HT1080 (cell line): Measurements from ENCODE around the gene RNLS. TPM values are rescaled to one million over a fixed set of nuclear protein-coding genes. Genes with fewer than 3 reads are reported as not detected.

Experiments
- DNase-seq: peaks from one replicate; pipeline ENCODE4 v3.0.0-alpha.2; 2015; ENCODE audit warnings: low read depth
- total RNA-seq: library from RNA; depleted of rRNA; stranded (reverse); fragments of >200 nt; shearing (Covaris generic); gene quantifications from 2 replicates; pipeline ENCODE4 v1.2.3, GENCODE V29; 2014

RNLS gene
- total RNA-seq, 1 experiment from 2014 or later = 0.21 TPM

DNA sequence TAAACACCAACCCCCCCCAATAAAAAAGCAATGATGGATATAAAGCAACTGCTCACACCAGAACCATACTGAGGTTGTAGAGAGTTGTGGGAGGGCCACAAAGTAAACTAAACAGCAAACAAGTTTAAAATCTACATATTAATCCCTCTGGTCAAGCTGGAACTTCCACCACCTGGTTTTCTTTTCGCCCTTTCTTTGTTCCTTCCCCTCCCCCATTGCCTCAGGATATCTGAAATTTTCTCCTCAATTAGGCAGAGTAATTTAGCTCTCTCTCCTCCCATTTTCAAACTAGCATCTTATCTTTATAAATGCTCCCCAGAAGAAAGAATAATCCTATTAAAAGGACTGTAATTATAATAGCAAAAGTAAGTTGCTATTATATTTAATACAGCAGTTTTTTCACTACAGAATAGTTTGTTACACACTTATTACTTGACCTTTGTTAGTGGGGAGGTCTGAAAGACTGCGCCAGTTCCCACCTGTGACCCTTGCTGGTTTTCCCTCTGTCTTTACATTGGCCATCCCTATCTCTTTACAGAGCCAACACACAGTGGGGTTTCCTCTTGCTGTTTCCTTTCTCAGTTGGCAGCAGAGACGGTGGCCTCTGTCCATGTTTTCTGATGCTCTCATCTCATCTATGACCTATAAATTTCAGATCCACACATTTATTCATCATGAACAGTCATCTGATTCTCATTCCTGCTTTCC, 235.4 kb downstream of the RNLS start:
- DNase-seq = no peak

DNA sequence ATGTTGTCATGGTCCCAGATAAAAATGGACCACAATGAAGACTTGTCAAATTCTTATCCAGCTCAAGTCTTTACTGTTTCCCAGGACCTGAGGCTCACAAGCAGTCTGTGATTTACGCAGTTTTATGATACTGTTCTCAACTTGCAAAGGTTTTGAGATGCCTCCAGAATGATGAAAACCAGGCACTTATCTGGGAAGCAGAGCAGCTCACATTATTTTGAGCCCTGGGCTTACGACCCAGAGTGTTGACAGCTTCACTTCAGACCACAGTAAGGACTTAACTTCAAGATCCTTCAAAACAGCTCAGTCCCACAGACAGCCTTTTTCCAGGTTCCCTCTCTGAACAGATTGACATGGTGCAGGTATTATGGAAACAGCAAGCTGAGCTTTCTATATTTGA, 236.1 kb downstream of the RNLS start:
- DNase-seq = no peak

DNA sequence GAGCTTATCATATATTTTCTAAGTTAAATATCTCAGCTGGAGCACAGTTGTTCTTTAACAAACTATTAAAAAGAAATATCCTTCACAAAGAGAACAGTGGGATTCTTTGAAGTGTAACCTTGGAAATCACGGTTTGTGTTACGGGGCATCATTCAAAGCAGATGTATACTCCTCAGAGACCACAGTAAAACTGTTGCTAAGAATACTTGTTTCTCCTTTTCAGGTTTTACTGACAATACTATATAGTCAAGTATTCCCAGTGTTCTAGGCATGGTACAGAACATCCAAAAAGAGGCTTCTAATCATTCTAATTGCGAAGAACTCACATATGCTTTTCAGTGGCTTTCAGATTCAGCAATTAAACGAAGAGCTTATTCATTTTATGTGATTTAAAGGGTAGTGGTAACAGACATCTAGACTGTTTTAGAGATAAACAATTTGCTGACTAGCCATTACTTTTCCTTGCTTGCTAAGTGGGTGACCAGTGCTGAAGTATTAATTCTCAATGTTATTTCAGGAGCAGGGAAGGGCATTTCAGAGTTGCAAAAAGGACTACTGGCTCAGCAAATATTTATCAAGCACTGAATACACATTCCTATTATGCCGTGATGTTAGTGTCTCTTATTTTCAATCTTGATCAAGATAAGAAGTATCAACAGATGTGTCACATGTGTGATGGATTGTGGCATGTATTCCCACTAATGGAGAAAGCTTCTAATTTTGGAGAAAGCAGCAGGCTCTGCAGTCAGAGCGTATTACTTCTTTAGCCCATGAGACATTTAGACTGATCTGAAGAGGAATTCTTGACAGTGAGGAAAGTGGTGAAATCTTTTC, 236.8 kb downstream of the RNLS start:
- no peak for DNase-seq

DNA sequence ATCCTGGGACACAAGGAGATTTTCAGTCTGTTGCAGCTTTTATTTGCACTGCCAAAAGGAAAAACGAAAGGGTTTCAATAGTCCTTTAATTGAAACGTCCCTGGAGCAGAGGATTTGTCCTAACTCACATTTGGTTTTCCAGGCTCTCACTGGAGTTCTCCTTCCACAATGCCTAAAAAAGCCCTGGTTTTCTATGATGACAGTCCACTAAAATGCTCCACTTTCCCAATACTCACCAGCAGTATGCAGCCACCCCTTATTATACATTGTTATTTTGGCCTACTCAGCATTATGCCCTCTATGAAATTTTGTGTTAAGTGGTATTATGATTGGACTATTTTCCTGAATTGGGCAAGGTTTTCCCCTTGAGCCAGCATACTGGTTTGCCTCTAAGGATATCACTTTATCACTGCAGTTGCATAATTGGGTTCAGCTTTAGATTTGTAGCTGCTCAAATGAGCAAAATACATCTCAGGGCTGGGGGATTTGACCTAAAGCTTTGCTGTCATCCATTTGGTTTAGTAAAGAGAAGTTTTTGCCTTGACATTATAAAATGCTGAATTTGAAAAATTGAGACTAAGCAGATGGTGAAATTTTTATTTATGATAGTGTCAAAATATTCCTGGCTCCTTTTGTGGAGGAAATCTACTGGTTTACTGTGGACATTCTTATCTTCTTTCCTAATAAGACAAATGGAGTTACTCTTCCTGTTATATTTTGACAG, 239.2 kb downstream of the RNLS start:
- DNase-seq = no peak

DNA sequence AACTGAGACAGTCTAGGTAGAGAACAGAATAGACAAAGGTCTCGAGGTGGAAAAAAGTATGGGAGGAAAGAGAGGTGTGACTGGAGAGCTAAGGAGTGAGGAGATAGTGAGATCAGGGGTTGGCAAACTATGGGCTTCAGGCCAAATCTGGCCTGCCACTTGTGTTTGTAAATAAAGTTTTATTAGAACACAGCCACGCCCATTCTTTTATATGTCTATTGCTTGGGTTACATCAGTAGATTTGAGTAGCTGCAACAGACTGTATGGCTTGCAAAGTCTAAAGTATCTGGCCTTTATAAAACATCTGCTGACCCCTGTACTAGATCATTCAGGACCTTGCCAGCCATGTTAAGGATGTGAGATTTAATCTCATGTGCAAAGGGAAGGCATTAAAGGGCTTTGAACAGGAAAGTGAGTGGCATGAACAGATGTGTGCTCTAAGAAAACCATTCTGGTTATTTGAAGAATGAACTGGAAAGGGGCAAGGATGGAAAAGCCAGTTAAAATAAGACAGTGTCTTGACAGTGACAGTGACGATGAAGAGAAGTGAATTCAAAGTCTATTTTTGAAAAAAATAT, 240.3 kb downstream of the RNLS start:
- DNase-seq = no peak

DNA sequence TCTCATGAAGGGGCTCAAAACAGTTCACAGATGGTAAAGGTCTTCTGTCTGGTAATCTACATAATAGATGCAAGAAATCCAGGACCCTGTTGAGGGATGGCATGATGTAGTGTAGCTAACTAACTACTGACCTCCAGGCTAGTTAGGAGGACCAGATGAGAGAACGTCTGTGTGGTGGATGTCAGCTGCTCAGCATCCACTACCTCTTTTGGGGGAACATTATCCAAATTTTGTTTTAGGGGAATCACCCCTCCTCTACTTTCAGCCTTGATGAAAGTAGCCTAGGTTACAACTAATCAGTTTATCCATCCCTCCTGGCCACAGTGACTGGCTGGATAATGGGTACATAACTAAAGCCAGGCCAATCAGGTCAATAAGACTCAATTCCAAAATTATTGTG, 246.0 kb downstream of the RNLS start:
- no peak for DNase-seq

DNA sequence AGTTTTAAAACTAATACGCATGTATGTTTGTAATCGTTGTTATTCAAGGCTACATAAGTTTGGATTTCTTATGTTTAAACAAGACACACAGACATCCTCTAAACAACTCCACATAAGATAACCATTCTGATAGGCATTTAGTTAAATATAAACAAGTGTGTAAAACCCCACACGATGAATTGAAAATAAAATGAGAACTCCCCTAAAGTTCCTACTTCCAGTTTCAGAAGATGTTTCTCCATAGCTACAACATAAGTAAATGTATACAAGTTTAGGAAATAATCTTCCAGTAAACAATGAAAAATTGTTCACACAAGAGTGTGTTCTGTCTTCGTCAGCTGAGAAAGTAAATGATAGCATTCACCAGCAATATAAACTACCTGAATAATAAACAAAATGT, 246.8 kb downstream of the RNLS start:
- no peak for DNase-seq

DNA sequence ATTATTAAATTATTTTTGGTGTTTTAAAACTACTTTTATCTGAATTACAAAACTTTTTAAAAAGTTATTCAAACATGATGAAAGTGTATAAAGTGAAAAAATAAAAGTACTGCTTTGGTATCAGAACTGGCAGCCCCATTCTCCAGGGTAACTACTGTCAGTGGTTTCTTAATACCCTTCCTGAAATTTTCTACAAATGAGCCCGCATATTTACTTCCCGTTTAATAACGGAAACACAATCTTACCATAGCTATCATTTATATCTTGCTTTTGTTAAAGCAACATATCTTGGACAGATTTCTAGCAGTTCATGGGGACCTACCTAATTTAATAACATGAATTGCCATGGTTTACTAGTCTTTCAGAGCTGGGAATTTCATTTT, 249.9 kb downstream of the RNLS start:
- DNase-seq = no peak

DNA sequence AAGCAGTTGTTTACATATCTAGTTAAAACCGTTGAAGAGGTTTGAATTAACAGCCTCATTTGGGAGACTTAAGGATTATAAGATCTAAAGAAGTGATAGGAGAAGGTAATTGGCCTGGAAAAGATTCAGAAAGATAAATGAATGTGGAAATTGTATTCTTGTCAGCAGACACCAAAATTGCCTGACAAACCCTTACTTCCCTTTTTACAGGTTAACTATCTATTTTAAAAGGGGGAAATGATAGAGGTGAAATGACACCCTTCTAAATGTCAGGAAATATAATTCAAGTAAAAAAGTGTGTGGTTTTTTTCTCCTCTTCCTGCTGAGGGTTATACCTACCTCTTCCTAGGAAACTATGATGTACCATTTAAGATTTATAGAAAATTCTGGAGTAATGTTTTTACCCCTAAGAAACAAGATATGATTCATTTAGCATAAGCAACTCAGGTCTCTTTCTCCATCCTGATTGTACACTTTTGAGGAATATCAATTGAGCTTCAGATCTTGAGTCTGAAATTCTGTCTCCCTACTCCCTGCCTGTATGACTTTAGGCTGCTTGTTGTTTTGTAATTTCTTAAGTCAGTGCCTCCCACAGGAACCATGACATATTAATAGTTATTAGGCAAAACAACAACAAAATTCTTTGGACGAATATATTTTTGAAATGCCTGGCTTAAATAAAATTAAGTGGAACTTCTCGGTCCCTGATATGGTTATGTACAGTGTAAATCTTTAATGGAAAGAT, 250.4 kb downstream of the RNLS start:
- DNase-seq = no peak

DNA sequence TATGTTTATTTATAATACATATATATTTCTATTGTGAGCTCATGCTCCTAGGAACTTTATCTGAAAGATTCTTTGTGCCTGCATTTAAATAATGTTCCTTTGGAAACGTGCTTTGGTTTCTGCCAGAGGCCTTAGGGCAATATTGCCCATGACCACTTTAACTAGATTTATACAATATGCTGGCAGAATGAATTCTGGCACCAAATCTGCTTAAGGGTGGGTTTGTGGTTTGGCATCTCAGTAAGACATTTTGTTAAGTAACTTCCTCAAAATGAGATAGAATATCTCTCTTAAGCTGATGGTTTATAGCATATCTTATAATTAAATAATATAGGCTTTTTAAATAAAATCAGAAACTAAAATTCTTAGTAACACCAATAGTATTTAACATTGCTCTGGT, 252.9 kb downstream of the RNLS start:
- no peak for DNase-seq

DNA sequence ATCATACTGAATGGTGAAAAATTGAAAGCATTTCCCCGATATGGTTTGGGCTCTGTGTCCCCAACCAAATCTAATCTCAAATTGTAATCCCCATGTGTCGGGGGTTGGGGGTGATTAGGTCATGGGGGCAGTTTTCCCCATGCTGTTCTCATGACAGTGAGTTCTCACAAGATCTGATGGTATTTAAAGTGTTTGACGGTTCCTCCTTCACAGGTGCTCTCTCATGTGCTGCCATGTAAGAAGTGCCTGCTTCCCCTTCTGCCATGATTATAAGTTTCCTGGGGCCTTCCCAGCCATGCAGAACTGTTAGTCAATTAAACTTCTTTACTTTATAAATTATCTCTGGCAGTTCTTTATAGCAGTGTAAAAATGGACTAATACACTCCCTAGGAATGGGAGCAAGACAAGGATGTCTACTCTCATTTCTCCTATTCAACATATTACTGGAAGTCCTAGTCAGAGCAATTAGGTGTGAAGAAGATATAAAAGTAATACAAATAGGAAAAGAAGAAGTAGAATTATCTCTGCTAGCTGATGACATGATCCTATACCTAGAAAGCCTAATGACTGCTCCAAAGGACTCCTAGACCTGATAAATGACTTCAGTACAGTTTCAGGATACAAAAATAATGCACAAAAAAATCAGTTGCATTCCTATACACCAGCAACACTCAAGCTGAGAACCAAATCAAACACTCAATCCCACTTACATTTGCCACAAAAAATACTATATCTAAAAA, 260.6 kb downstream of the RNLS start:
- no peak for DNase-seq

DNA sequence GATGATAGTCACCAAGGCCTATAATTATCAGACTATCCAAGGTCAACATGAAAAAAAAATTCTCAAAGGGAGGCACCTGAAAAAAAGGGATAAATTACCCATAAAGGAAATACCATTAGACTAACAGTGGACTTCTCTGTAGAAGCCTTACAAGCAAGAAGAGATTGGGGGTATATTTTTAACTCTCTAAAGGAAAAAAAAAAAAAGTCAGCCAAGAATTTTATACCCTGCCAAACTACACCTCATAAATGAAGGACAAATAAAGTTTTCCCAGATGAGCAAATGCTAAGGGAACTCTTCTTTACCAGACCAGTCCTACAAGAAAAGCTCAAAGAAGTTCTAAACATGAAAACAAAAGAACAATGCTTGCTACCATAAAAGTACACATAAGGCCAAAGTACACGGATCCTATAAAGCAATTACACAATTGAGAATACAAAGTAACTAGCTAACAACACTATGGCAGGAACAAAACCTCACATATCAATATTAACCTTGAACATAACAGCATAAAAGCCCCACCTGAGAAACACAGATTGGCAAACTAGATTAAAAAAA, 263.1 kb downstream of the RNLS start:
- no peak for DNase-seq

DNA sequence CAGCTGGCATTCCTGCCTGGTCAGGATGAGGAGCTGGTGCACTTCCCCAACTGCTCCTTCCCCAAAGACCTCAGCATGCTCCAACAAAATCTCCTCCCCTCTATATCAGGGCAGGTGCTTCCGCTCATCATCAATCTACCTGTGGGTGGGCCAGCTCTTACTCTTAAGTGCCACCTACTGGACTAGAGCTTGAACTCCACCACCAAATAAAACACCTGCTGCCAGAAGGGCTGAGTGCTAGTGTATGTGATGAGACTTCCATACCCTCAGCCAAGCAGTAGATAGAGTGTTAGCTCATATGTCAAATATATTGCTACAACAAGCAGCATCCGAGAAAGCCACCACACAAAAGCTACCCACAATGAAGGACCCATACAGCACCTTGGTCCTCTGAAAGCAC, 264.3 kb downstream of the RNLS start:
- DNase-seq = peak; percentile 30

DNA sequence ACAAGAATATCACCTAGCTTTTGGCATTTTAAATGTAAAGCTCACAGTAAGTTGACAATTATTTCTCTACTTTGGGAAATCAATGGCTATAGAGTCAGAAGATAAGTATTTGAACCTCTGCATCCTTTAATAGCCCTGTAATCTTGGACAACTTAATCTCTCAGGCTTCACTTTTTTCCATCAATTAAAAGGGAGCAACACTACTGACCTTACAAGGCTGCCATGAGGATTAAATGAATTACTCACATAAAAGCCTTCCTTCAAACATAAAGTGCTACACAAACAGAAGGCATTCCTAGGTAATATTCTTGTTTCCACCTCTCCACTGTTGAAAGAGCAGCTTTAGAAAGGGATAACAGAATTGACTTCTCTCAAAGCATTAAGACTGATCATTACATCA, 266.0 kb downstream of the RNLS start:
- no peak for DNase-seq

DNA sequence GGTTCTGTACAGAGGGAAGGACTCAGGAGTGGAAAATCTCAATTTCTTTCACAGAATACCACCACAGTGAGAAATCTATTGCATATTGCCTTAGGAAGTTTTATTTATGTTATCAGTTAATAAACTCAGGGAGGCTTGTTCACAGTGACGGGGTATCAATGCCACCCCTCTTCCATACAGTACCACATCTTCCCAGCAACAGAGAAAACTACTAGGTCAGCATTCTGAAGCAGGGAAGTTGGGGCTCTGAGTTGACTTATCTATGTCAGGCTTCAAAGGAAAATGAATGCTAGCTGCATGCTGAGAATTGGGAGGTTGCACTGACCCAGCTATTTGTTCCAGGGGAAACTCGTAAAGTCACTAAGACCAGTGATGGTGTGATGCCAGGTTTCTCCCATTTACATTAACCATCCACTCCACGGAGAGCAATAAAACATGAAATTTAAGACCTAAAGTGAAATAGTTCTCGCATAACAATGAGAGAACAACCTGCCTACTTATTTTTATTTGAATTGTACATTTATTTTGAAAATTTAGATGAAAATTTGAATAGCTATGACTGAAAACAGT, 266.7 kb downstream of the RNLS start:
- DNase-seq = no peak

DNA sequence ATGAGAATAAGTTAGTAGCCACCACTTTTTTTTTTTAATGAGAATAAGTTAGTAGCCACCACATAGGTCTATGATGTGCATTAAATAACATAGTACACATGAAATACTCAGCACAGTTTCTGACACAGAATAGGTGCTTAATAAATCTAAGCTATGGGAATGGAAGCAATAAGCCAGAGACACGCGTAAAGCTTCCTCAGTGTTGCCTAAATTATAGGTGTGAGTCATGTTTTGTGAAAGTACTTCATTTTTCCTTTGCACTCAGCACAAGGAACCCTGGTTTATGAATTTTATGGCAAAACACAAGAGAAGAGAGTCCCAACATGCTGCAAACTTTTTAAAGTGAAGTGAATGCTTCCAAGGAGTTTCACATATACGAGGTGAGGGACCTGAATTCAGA, 267.4 kb downstream of the RNLS start:
- DNase-seq = peak; percentile 10

DNA sequence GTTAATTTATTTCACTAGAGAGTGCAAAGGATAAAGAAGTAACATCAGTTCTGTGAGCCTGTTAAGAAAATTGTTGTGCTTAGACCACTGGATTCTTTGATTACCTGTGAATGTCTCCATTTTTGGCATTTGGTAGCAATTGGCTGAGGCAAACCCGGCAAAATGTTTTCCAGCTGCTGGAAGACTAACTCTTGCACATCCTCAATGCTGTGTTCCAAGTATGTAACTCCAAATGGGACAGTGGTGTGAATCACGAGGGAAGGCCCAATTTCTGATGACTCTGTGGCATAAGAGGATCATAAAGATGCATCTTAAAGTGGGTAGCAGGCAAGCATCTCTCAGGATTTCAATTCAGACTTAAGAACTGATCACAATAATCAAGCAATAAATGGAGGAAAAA, 268.8 kb downstream of the RNLS start:
- no peak for DNase-seq

DNA sequence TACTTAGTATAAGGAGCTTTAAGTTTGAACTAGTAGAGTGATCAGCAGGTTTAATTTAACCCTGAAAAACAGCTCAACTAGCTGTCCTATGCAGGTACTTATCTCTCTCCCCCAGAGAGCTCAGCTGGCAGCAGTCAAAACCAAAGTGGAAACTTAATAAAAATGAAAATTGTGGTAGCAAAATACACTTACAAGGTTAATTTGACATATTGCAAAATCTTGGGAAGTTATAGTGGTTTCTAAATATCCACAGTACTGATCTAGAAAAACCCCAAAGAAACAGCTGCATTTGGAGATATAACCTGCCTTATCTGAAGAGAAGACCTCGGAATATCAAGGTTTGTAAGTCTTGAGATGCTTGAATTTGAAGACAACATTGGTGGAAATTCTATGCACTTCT, 269.2 kb downstream of the RNLS start:
- DNase-seq = no peak

DNA sequence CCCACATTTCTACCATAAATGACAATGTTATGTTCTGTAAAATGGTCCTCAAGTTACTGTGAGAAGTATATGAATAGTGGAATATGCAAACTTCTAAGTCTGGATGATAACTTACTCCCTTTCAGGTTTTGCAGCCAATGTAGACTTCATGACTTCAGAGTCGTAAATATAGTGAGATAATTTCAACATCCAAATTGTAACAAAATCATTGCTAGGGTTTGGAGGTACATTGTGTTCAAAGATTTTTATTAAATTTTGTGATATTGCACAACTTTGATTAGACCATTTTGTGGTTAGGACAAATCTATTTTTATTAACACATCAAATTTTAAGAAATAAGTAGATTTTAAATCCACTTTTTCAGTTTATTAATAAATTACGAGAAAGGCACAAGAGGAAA, 270.3 kb downstream of the RNLS start:
- DNase-seq = no peak

DNA sequence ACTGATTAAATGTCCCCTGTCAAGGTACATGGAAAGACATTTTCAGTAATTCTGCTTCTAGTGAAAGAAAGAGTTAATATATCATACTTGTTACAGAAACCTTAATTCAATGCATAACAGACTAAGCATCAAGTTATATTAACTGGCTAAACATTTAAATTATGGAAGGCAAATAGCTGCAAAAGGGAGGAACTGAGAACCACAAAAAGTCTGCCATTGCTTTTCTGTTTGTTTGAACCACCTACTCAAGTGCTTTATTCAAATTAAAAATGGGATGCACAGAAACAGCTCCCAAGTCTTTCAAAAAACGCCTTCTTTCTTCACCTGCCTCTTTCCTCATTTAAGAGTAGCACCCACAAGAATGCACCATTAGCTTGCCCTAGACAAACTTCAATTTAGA, 271.9 kb downstream of the RNLS start:
- DNase-seq = no peak
